Choroid plexus epithelial cell (primary cell): ENCODE data around the gene FCF1.

Source experiments
- DNase-seq: peaks from one replicate; pipeline ENCODE4 v3.0.0-alpha.2; 2010; ENCODE audit warnings: low read depth
- H3K4me3 ChIP-seq: 2 replicates; pipeline ENCODE4 v1.5.1; 2011; ENCODE audit warnings: low read depth, mild to moderate bottlenecking, control low read depth, low read length, moderate library complexity
- CTCF ChIP-seq: conservative IDR thresholded peaks from 2 replicates; pipeline ENCODE4 v1.5.1; 2011; ENCODE audit warnings: low read depth, mild to moderate bottlenecking, control low read depth, inconsistent platforms, low read length, moderate library complexity

FCF1 gene

GRCh38 chr14:74711651-74712050, 1.3 kb upstream of the FCF1 start:
- no peak overlapping the region for H3K4me3 ChIP-seq
- no peak for TF ChIP-seq CTCF

GRCh38 chr14:74713395-74713735, 421 bp downstream of the FCF1 start:
- no peak for DNase-seq
- no peak for TF ChIP-seq CTCF
- peak overlapping the region; percentile 82 for H3K4me3 ChIP-seq

More at GRCh38 chr14:74711651-74712050, 1.3 kb upstream of the FCF1 start:
- DNase-seq = no peak

GRCh38 chr14:74720526-74720925, 7.6 kb downstream of the FCF1 start:
- H3K4me3 ChIP-seq = no peak overlapping the region
- TF ChIP-seq CTCF = no peak
- DNase-seq = peak; percentile 65

- no peak overlapping the region for H3K4me3 ChIP-seq
- no peak for DNase-seq
- no peak for TF ChIP-seq CTCF
These were observed 10.2 kb downstream of the FCF1 start for GRCh38 chr14:74723134-74723533.

GRCh38 chr14:74732387-74732786, 19.4 kb downstream of the FCF1 start:
- DNase-seq = no peak
- TF ChIP-seq CTCF = no peak
- no peak overlapping the region for H3K4me3 ChIP-seq

GRCh38 chr14:74733221-74733620, 20.3 kb downstream of the FCF1 start:
- DNase-seq = no peak
- TF ChIP-seq CTCF = no peak

GRCh38 chr14:74735125-74735524, 22.2 kb downstream of the FCF1 start:
- H3K4me3 ChIP-seq = no peak overlapping the region
- no peak for TF ChIP-seq CTCF
- no peak for DNase-seq

More at GRCh38 chr14:74733221-74733620, 20.3 kb downstream of the FCF1 start:
- H3K4me3 ChIP-seq = no peak overlapping the region
